ENCODE data around the gene VPS13D. TPM values are rescaled to one million over a fixed set of nuclear protein-coding genes. Genes with fewer than 3 reads are reported as not detected.

The VPS13D gene
- total RNA-seq, 3 donors from 2014 or later: 24.0 to 26.6 (median 26.5) TPM

DNA sequence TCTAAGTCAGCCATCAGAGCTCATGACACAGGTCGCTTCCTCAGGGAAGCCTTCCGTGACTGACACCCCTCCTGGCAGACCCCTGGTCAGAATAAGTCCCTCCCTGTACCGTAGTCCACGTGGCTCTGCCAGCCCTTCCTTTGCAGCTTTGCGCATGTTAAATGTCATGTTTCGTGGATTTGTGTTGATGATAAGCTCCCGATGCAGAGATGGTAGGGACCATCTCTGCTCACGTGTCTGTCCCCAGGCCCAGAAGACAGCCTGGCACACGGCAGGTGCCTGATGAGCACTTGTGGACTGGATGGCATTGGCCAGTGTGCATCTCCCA lies 312.3 kb downstream of the VPS13D start:
- H3K9me3 Mint-ChIP-seq: peaks cover 5% of the 10 kb centered on the region

DNA sequence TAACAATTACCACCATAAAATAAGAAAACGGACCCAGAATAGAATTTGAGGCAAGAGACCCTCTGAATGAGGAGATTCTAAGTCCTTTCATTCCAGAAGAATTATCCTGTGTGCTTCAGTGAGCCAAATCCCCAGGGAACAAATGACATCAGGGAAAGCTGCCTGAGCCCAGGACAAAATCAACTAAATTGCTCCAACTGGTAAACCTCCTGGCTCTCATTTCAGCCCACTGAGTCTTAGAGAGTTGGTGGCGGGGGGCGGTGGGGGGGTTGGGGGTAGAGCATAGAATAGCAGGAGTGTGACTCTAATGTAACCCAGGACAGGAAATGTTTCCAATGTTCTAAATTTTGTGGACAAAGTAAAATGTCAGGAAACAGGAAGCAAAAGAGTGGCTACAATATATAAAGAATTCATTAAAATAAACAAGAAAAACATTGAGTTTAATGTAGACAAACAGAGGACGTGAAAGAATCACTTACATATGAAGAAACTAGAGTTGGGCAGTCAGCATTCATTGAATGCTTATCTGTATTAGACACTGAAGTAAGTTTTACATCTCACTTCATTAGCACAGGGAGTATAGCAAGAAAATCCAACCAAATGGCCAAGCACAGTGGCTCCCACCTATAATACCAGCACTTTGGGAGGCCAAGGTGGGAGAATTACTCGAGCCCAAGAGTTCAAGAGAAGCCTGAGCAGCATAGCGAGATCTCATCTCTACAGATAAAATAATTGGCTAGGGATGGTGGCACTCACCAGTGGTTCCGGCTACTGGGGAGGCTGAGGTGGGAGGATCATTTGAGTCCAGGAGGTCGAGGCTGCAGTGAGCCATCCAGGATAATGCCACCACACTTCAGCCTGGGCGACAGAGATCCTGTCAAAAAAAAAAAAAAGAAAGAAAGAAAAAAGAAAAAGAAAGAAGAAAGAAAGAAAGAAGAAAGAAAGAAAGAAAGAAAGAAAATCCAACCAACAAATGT lies 313.1 kb downstream of the VPS13D start:
- no peak for ATAC-seq
- no peak overlapping the region for H3K4me3 Mint-ChIP-seq
- no peak for DNase-seq
- H3K9me3 Mint-ChIP-seq: no peaks in the 10 kb centered on the region
- no peaks in the 10 kb centered on the region for H3K4me1 Mint-ChIP-seq (ENCODE audit: low read depth)
- no peaks in the 10 kb centered on the region for H3K36me3 Mint-ChIP-seq (ENCODE audit: insufficient read depth)
- H3K27me3 Mint-ChIP-seq (ENCODE audit: low read depth): no peaks in the 10 kb centered on the region

More for the DNA sequence above, 312.3 kb downstream of the VPS13D start:
- no peak for ATAC-seq
- no peaks in the 10 kb centered on the region for H3K27me3 Mint-ChIP-seq (ENCODE audit: low read depth)
- no peaks in the 10 kb centered on the region for H3K4me1 Mint-ChIP-seq (ENCODE audit: low read depth)
- DNase-seq: no peak
- H3K36me3 Mint-ChIP-seq (ENCODE audit: insufficient read depth): peaks cover 6% of the 10 kb centered on the region
- no peak overlapping the region for H3K4me3 Mint-ChIP-seq

DNA sequence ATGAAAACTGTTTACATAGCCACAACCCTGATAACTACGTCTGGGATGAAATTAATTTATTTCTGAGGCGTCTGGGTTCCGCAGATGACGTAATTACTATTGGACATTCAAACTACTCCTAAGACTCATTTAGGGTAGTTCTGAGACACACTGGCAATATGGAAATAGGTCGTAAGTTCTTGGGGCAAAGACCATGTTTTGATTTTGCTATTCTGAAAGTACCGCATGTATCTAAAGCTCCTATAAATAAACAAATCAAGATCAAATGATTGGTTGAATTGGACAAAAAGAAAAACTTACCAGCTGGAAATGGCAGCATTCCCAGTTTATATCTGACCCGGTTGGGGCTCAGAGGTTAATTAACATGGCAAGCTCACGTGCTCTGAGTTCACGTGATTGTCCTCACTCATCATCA lies 313.9 kb downstream of the VPS13D start:
- no peak for DNase-seq
- H3K36me3 Mint-ChIP-seq (ENCODE audit: insufficient read depth): no peaks in the 10 kb centered on the region

DNA sequence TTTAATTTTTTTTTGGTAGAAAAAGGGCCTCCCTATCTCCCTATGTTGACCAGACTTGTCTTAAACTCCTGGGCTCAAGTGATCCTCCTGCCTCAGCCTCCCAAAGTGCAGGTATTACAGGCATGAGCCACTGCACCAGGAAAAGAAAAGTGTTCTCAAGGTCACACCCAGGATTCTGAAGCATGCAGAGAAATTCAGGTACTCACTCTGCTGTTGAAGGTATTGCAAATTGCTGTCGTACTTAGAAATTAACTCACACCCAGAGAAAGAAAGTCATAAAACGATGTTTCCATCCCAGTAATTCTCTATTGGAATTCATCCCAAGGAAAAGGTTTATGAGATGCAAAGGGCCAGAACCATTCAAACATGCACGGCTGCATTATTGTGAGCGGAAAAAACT lies 314.5 kb downstream of the VPS13D start:
- Mint-ChIP-seq H3K4me1 (ENCODE audit: low read depth) (no peaks in the 10 kb centered on the region), H3K36me3 (ENCODE audit: insufficient read depth) (no peaks in the 10 kb centered on the region), H3K4me3 (no peak overlapping the region), H3K27me3 (ENCODE audit: low read depth) (no peaks in the 10 kb centered on the region), H3K9me3 (no peaks in the 10 kb centered on the region)
- no peak for DNase-seq
- no peak for ATAC-seq

More for the DNA sequence above, 313.9 kb downstream of the VPS13D start:
- Mint-ChIP-seq H3K27me3 (ENCODE audit: low read depth) (no peaks in the 10 kb centered on the region), H3K4me1 (ENCODE audit: low read depth) (no peaks in the 10 kb centered on the region), H3K9me3 (no peaks in the 10 kb centered on the region), H3K4me3 (no peak overlapping the region)
- no peak for ATAC-seq

DNA sequence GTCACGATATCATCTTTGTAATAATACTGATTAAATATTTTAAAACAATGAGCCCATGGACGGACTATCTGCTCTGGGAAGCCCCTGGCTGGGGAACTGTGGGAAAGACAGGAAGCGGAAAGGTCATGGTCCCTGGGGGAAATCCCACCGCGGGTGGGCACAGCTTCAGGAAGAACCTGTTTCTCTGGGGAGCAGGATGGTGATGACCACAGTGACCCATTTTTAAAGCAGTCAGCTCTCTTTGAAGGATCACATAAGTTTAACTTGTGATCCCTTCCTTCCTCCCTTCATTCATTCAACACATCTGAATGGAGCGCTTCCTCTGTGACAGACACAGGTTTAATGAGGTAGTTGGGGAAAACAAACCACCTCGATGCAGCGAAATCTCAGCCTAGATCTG lies 315.2 kb downstream of the VPS13D start:
- Mint-ChIP-seq H3K4me1 (ENCODE audit: low read depth) (no peaks in the 10 kb centered on the region), H3K4me3 (no peak overlapping the region), H3K36me3 (ENCODE audit: insufficient read depth) (no peaks in the 10 kb centered on the region), H3K9me3 (no peaks in the 10 kb centered on the region), H3K27me3 (ENCODE audit: low read depth) (no peaks in the 10 kb centered on the region)
- ATAC-seq (no peak), DNase-seq (no peak)

DNA sequence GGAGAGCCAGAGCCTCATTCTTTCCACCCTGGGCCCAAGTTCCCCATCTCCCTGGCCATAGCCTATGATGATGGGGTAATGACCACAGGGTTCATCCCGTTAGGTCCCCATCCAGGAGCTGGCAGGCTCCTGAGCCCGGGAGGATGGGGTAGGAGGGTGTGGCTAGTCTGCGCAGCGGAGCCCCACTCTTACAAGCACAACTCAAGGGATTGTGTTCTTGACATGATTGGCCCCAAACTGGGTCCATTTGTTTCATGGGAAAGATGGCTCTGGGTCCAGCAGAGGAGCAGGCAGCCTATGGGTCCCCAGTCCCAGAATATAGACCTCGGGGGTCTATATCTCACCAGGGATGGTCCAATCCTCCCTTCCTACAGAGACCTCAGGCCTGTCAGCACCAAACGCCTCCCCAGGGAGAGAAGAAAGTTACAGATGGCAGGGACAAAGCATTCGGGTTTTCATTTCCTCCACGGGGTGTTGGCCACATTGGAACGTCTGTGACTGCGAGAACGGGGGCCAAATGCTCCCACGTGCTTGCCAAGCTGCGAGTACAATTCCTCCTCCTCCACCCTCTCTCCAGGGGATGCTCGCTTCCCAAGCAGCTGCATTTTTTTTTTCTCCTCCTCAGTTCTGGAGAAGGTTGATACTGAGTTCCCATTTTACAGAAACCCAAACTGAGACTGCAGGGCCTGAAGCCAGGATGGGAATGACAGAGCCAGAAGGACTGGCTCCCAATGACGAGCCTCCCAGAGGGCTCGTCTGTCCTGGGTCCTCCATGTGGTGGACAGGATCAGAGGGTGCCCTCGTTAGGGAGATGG lies 317.1 kb downstream of the VPS13D start:
- H3K4me1 Mint-ChIP-seq (ENCODE audit: low read depth): no peaks in the 10 kb centered on the region
- no peaks in the 10 kb centered on the region for H3K27me3 Mint-ChIP-seq (ENCODE audit: low read depth)
- DNase-seq (no peak), ATAC-seq (no peak)
- H3K9me3 Mint-ChIP-seq: no peaks in the 10 kb centered on the region
- no peak overlapping the region for H3K4me3 Mint-ChIP-seq
- no peaks in the 10 kb centered on the region for H3K36me3 Mint-ChIP-seq (ENCODE audit: insufficient read depth)

DNA sequence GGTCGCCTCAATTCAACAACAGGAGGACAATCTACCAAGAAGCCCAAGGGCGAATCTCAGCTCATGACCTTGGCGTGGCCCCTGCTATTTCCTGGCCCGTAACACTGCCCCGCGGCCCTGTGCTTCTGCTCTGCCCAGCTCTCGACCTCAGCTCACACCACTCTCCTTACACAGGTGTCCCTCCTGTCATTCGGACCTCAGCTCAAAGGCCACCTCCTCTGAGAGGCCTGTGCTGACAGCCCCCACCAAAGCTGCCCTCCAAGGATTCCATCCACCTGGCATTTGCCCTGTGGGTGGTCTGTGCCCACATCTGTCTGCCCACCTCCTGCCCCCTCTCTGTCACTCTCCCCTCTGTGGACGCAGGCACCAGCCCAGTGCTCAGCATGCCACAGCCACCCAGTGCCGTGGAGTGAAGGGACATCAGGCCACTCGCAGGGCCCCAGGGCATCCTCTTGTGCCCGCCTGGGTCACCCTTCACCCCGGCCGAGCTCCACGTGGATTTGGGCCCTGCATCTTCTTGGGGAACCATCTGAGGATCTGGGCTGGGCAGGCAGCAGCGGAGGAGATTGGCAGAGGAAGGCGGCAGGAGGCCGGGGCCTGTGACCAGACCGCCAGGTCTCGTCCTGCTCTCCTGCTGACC lies 317.9 kb downstream of the VPS13D start:
- Mint-ChIP-seq H3K27me3 (ENCODE audit: low read depth) (no peaks in the 10 kb centered on the region), H3K36me3 (ENCODE audit: insufficient read depth) (no peaks in the 10 kb centered on the region), H3K4me3 (no peak overlapping the region), H3K9me3 (no peaks in the 10 kb centered on the region), H3K4me1 (ENCODE audit: low read depth) (no peaks in the 10 kb centered on the region)
- no peak for DNase-seq
- no peak for ATAC-seq

DNA sequence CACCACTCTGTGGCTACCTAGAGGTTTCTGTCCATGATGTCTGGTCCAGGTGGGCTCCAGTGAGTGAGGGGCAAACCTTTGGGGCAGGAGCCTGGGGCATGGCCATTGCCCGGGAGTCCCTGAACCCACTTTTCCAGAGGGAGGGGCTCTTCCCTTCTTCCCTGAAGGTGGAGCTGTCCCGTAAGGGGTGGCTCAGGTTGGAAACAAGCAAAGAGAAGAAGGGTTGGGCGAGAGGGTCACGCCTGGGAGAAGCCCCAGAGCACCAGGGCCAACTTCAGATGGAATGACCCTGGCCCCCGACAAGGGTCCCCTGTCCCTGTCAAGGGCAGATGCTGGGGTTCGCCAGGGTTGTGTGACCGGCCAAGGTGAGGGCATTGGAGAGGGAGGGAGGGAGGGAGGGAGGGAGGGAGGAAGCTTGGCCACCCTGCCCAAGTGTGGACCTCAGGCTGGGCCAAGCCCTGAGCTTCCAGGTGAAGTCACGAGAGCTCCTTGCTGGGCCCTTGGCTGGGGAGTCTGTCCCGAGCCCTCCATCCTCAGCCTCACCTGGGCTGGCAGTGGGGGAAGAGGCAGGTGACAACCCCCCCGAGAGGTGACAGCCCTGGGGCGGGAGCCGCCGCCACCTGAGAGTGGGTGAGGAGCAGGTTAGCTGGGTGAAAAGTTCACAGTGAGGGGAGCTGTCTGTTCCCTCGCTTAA lies 318.6 kb downstream of the VPS13D start:
- no peak for ATAC-seq

DNA sequence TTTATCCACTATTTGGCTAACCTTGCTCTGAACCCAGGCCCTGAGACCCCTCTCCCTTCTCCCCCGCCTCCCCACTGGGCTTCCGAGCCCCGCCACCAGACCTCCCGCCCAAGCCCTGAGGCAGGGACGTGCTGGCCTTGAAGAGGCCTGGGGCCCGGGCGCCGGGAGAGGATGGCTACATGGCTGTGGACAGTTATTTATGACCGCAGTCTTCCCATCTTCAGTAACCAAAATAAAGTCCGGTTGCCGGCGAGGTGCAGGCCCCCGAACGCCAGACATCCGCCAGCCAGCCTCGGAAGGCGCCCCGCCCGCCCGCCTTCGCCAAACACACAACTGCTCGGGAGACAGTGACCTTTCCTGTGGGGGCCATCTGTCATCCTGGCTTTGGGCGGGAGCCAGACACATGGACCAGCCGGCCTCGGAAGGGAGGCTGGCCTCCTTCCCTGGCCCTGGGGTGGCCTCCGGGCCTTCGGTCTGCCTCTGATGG lies 319.2 kb downstream of the VPS13D start:
- ATAC-seq (no peak), DNase-seq (no peak)
- Mint-ChIP-seq H3K4me1 (ENCODE audit: low read depth) (no peaks in the 10 kb centered on the region), H3K27me3 (ENCODE audit: low read depth) (no peaks in the 10 kb centered on the region), H3K9me3 (no peaks in the 10 kb centered on the region), H3K36me3 (ENCODE audit: insufficient read depth) (no peaks in the 10 kb centered on the region), H3K4me3 (no peak overlapping the region)

More for the DNA sequence above, 318.6 kb downstream of the VPS13D start:
- no peak overlapping the region for H3K4me3 Mint-ChIP-seq
- H3K4me1 Mint-ChIP-seq (ENCODE audit: low read depth): no peaks in the 10 kb centered on the region
- DNase-seq: no peak
- no peaks in the 10 kb centered on the region for H3K36me3 Mint-ChIP-seq (ENCODE audit: insufficient read depth)
- no peaks in the 10 kb centered on the region for H3K9me3 Mint-ChIP-seq
- H3K27me3 Mint-ChIP-seq (ENCODE audit: low read depth): no peaks in the 10 kb centered on the region

DNA sequence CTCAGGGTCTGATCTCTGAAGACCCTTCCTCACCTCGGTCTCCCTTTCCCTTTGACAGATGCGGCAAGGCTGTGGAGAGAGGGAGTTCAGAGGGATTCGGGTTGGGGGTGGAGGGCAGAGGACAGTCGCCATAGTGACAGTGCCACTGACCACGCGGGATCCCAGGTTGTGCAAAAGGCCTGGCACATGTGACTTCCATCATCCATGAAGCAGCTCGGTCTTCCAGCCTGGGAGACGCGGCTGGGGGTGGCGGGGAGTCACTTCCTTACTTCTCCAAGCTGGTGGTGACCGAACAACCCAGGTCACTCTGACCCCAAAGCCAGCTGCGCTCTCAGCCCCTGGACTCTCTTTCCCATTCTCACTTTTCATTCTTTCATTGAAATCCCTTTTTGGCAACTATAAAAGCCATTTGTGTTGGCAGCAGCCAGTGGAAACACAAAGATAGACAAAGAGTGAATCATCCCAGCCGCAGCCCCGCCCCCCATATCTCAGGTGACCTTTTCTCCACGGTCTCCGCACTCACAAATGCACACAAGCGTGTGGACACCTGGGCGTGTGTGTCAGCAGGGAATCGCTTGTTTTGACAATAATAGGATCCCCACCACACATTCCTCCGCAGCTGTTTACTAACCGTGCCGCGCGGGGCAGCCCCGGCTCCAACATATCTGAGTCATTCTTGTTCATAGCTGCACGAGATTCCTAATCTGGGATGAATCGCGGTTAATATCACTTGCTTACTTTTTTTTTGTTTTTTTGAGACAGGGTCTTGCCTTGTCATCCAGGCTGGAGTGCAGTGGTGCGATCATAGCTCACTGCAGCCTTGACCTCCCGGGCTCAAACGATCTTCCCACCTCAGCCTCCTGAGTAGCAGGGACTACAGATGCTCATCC lies 319.9 kb downstream of the VPS13D start:
- H3K36me3 Mint-ChIP-seq (ENCODE audit: insufficient read depth): no peaks in the 10 kb centered on the region
- DNase-seq (peak; percentile 31), ATAC-seq (no peak)
- H3K9me3 Mint-ChIP-seq: no peaks in the 10 kb centered on the region
- H3K27me3 Mint-ChIP-seq (ENCODE audit: low read depth): no peaks in the 10 kb centered on the region
- no peaks in the 10 kb centered on the region for H3K4me1 Mint-ChIP-seq (ENCODE audit: low read depth)
- H3K4me3 Mint-ChIP-seq: no peak overlapping the region

DNA sequence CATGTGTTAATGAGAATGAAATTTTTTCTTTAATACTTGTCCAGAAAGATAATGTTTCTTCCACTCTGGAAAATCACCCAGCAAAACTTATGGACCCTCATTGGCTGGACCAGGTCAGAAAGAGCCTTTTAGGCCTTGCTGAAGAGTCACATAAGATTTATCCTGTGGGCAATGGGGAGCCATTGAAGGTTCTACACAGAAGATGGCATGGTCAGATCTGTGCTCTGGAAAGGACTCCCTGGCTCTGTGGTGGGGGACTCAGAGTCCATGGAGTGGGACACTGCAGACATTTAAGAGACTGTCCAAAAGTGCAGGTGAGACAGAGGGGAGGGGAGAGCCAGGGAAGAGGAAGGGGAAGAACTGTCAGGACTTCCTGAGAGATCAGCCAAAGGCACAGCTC lies 321.8 kb downstream of the VPS13D start:
- ATAC-seq (no peak), DNase-seq (no peak)
- H3K4me1 Mint-ChIP-seq (ENCODE audit: low read depth): no peaks in the 10 kb centered on the region
- H3K27me3 Mint-ChIP-seq (ENCODE audit: low read depth): no peaks in the 10 kb centered on the region
- H3K9me3 Mint-ChIP-seq: no peaks in the 10 kb centered on the region
- no peaks in the 10 kb centered on the region for H3K36me3 Mint-ChIP-seq (ENCODE audit: insufficient read depth)
- H3K4me3 Mint-ChIP-seq: no peak overlapping the region

DNA sequence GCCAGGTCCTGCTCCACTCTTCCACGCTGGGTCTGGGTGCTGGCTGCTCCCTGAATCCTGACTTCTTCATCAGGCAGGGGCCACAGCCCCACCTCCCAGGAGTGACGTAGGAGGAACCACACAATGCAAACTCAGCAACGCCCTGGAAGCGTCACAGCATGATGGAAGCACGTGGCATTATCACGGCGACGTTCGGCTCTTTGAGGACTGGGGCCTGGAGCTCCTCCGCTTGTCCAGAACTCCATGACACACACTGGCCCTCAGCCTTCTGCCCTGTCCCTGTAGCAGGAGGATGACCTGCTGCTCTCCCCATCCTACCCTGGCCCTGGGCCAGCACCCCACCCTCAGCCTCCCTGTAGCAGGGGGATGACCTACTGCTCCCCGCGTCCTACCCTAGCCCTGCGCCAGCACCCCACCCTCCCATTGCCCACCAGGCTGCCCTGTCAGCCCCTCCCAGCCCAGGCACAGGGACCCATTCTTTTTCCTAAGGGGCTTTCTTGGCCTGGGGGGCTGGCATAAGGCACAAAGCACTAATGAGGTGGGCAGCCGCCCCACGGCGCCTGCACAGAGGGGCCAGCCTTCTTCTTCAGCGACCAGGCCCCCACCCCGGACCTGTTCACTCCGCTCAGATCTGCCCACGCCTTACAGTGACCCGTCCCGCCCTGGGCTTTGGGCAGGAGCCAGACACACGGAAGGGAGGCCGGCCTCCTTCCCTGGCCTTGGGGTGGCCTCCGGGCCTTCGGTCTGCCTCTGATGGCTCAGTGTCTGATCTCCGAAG lies 322.5 kb downstream of the VPS13D start:
- no peak for DNase-seq
- H3K36me3 Mint-ChIP-seq (ENCODE audit: insufficient read depth): no peaks in the 10 kb centered on the region
- H3K4me3 Mint-ChIP-seq: no peak overlapping the region
- no peaks in the 10 kb centered on the region for H3K4me1 Mint-ChIP-seq (ENCODE audit: low read depth)
- no peak for ATAC-seq
- H3K27me3 Mint-ChIP-seq (ENCODE audit: low read depth): no peaks in the 10 kb centered on the region
- H3K9me3 Mint-ChIP-seq: no peaks in the 10 kb centered on the region
